ENCODE measurements around the gene DCAF11.

DNA sequence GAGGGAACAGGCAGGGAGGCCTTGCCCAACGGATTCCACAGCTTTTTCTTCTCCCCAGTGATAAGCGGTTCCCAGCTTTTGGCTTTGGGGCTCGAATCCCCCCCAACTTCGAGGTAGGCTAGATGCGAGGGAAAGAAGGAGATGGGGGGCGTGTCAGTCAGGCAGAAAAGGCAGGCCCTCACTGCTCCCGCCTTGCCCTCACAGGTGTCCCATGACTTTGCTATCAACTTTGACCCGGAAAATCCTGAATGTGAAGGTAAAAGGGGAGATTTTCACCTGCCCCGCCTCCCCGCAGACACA, 38.3 kb upstream of the DCAF11 start:
- TF ChIP-seq EZH2 (IDR thresholded peaks at IDR 0.05; ENCODE audit: low read depth), result no peak
- TF ChIP-seq, protein P1, sequence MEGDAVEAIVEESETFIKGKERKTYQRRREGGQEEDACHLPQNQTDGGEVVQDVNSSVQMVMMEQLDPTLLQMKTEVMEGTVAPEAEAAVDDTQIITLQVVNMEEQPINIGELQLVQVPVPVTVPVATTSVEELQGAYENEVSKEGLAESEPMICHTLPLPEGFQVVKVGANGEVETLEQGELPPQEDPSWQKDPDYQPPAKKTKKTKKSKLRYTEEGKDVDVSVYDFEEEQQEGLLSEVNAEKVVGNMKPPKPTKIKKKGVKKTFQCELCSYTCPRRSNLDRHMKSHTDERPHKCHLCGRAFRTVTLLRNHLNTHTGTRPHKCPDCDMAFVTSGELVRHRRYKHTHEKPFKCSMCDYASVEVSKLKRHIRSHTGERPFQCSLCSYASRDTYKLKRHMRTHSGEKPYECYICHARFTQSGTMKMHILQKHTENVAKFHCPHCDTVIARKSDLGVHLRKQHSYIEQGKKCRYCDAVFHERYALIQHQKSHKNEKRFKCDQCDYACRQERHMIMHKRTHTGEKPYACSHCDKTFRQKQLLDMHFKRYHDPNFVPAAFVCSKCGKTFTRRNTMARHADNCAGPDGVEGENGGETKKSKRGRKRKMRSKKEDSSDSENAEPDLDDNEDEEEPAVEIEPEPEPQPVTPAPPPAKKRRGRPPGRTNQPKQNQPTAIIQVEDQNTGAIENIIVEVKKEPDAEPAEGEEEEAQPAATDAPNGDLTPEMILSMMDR (conservative IDR thresholded peaks at IDR 0.05), result no peak

All from PC-9 (cell line).